ENCODE results near the gene TCF12. TPM values are rescaled to one million over a fixed set of nuclear protein-coding genes. Genes with fewer than 3 reads are reported as not detected.

The TCF12 gene
- total RNA-seq, 1 donor from 2014 or later = 84.6 TPM

- Histone ChIP-seq H3K27me3 (ENCODE audit: control insufficient read depth, insufficient read depth, low read length) (no peaks in the 10 kb centered on the region), H3K4me3 (ENCODE audit: low read depth, low read length) (no peak overlapping the region), H3K36me3 (ENCODE audit: control insufficient read depth, insufficient read depth, low read length) (no peaks in the 10 kb centered on the region)
- peak; percentile 31 for DNase-seq (ENCODE audit: low read depth)
- no peak for TF ChIP-seq CTCF (IDR thresholded peaks at IDR 0.05; ENCODE audit: insufficient read depth, low read length, poor library complexity, severe bottlenecking)
These were observed 214.9 kb downstream of the TCF12 start for GRCh38 chr15:57133127-57133968.

GRCh38 chr15:57134071-57134605 is 215.7 kb downstream of the TCF12 start:
- no peak for TF ChIP-seq CTCF (IDR thresholded peaks at IDR 0.05; ENCODE audit: insufficient read depth, low read length, poor library complexity, severe bottlenecking)
- DNase-seq (ENCODE audit: low read depth) = no peak
- H3K27me3 ChIP-seq (ENCODE audit: control insufficient read depth, insufficient read depth, low read length) = no peaks in the 10 kb centered on the region
- no peak overlapping the region for H3K4me3 ChIP-seq (ENCODE audit: low read depth, low read length)
- H3K36me3 ChIP-seq (ENCODE audit: control insufficient read depth, insufficient read depth, low read length) = no peaks in the 10 kb centered on the region

- TF ChIP-seq CTCF (IDR thresholded peaks at IDR 0.05; ENCODE audit: insufficient read depth, low read length, poor library complexity, severe bottlenecking) = no peak
- Histone ChIP-seq H3K27me3 (ENCODE audit: control insufficient read depth, insufficient read depth, low read length) (no peaks in the 10 kb centered on the region), H3K36me3 (ENCODE audit: control insufficient read depth, insufficient read depth, low read length) (no peaks in the 10 kb centered on the region), H3K4me3 (ENCODE audit: low read depth, low read length) (no peak overlapping the region)
- no peak for DNase-seq (ENCODE audit: low read depth)
These were observed 216.4 kb downstream of the TCF12 start for GRCh38 chr15:57134851-57135250.

GRCh38 chr15:57135800-57136199 is 217.4 kb downstream of the TCF12 start:
- H3K36me3 ChIP-seq (ENCODE audit: control insufficient read depth, insufficient read depth, low read length) = no peaks in the 10 kb centered on the region
- DNase-seq (ENCODE audit: low read depth) = no peak
- no peak for TF ChIP-seq CTCF (IDR thresholded peaks at IDR 0.05; ENCODE audit: insufficient read depth, low read length, poor library complexity, severe bottlenecking)
- no peak overlapping the region for H3K4me3 ChIP-seq (ENCODE audit: low read depth, low read length)
- no peaks in the 10 kb centered on the region for H3K27me3 ChIP-seq (ENCODE audit: control insufficient read depth, insufficient read depth, low read length)

- H3K4me3 ChIP-seq (ENCODE audit: low read depth, low read length) = no peak overlapping the region
- H3K36me3 ChIP-seq (ENCODE audit: control insufficient read depth, insufficient read depth, low read length) = no peaks in the 10 kb centered on the region
- peak; percentile 88 for TF ChIP-seq CTCF (IDR thresholded peaks at IDR 0.05; ENCODE audit: insufficient read depth, low read length, poor library complexity, severe bottlenecking)
- no peak for DNase-seq (ENCODE audit: low read depth)
- H3K27me3 ChIP-seq (ENCODE audit: control insufficient read depth, insufficient read depth, low read length) = no peaks in the 10 kb centered on the region
These were observed 219.9 kb downstream of the TCF12 start for GRCh38 chr15:57138349-57138788.

Measured in kidney epithelial cell (primary cell).